ENCODE measurements around the gene CTNNA2. TPM values are rescaled to one million over a fixed set of nuclear protein-coding genes. Genes with fewer than 3 reads are reported as not detected.

Gene CTNNA2
- total RNA-seq, 1 experiment from 2014 or later, result 0.41 TPM

DNA sequence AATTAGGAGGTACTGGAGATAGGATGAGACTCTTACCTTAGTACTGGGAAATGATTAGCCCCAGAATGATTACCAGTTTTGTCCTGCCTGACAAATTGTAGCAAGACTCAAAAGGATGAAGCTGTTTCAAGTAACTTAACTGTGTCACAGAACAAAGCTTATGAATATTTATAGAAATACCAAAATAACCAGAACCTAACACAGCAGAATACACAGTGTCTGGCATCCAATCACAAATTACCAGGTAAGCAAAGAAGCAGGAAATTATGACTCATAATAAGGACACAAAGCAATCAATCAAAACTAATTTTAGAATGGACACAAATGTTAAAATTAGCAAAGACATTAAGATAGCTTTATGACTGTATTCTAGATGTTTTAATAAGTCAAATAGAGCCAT lies 91.9 kb downstream of the CTNNA2 start:
- in situ Hi-C loops (cut with HindIII; ENCODE audit: low sequenced_read_pairs), result no loop called here
- no peak for DNase-seq (ENCODE audit: low spot score)

DNA sequence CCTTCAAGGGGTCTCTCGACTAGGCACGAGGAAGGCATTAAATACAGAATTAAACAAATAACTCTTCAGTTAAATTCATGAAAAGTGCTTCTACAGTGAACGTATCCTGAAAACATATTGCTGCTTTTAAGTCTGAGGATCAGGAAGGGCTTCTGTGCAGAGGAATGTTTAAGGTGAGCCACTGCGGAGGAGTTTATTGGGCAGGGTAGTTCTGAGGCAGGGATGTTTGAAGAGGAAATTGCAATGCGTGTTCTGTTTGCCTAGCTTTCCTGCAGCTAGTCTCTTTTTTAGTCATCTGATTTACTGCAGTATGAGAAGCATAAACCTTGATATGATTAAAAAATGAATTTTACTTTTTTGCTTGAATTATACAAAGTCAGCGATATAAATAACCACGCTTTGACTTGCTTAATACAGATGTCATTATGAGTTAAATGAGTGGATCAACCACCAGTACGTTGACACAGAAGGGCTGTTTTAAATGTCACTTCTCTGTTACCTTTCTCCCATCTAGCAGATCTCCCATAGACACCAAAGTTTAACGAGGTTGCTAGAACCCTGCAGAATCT lies 98.7 kb downstream of the CTNNA2 start:
- DNase-seq (ENCODE audit: low spot score), result no peak
- in situ Hi-C loops (cut with HindIII; ENCODE audit: low sequenced_read_pairs), result no loop called here

DNA sequence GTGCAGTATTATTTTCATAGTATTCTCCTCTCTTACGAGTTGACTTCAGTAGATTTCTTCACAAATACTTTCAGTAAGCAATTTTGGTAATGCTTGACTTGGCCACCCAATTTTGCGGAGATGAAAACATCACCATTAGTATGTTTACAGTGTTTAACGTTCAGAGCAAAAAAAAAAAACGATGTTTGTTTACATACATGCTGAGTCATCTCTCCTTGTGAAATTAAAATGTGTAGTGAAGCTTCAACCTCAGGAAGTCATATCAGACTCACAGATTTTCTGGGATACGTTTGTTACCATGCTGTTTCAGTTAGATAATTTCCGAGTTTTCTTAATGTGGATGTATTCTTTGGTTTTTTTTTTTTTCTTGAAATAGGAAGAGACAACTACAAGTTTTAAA lies 100.1 kb downstream of the CTNNA2 start:
- in situ Hi-C loops (cut with HindIII; ENCODE audit: low sequenced_read_pairs), result no loop called here
- DNase-seq (ENCODE audit: low spot score), result no peak

DNA sequence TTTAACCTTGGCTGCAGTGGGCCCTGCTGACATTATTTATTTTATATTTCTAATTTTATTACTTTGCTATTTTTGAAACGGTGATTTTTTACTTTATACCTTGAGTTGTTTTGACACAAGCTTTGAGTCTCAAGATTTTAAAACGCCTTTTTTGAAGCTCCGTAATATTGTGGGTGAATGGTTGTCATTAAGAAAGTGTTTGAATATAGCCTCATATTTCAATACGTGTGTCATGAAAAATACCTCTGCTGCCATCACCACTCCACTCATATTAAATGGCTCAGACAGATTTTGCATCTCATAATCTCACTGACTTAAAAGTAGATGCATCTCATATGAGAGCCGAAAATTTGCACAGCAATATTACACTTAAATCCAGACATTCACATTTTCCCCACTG lies 106.6 kb downstream of the CTNNA2 start:
- no peak for DNase-seq (ENCODE audit: low spot score)
- in situ Hi-C loops (cut with HindIII; ENCODE audit: low sequenced_read_pairs), result no loop called here

DNA sequence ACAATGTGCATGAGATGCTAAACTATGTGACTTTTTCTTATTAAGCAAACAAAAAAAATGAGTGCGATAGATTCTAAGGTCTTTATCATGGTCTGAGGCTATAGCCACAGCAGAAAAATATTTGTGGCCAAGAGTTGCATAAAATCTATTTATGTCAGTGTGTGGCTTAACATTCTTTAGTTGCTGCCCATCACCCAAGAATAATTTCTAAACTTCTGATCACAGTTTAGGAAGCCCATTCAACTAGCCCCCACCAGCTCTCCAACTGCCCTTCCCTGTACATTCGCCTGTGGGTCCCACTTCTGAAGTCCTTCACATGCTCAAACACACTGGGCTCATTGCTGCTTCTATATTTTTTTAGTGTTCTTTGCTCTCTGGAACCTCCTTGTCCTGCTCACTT lies 107.1 kb downstream of the CTNNA2 start:
- in situ Hi-C loops (cut with HindIII; ENCODE audit: low sequenced_read_pairs), result no loop called here
- DNase-seq (ENCODE audit: low spot score), result no peak

DNA sequence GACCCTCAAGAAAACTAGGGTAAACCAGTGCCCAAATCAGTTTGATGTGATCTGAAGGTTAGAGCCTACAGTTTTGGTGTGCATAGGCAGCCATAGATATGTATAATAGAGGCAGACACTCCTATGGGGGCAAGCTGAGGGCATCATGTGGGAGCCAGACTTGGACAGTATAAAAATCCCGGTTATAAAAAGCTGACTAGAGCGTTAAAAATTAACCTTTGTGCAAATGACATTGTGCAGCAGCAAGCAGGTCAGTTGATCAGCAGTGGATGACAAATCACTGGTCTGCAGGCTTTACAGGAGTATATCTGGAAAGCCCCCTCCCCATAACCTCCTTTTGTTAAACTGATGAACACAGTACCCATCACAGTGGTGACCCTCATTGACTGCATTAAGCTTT lies 107.8 kb downstream of the CTNNA2 start:
- in situ Hi-C loops (cut with HindIII; ENCODE audit: low sequenced_read_pairs), result no loop called here
- no peak for DNase-seq (ENCODE audit: low spot score)

DNA sequence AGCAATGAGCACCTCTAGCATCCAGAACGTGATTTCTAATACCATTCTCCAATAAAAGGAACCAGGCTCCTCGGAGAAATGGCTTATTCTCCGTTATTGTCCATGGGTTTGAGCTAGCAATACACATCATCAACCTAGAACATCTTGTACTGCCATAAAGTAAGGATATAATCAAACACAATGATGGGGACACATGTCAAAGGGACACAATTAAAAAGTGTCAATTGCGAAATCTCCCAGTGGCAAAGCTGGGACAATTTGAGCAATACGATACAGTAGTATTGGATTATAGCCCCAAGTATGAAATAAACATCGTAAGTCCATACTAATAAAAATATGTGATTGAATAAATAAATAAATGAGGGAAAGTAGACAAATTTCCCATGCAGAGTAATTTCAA lies 108.4 kb downstream of the CTNNA2 start:
- in situ Hi-C loops (cut with HindIII; ENCODE audit: low sequenced_read_pairs), result no loop called here

DNA sequence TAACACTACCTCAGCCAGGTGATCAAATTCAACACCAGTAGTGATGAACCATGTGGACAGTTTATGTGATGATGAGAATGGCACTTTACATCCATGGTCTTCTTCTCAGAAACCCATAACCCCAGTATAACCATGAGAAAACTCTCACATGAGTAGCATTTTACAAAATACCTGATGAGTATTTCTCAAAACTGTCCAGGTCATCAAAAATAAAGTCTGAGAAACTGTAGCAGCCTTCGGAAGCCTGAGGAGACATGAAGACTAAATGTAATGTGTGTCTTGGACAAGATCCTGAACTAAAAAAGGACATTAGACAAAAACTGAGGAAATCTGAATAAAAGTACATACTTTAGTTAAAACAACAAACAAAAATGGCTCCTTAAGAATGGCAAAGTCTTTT lies 108.9 kb downstream of the CTNNA2 start:
- in situ Hi-C loops (cut with HindIII; ENCODE audit: low sequenced_read_pairs), result no loop called here
- no peak for DNase-seq (ENCODE audit: low spot score)

More for the DNA sequence above, 108.4 kb downstream of the CTNNA2 start:
- no peak for DNase-seq (ENCODE audit: low spot score)

DNA sequence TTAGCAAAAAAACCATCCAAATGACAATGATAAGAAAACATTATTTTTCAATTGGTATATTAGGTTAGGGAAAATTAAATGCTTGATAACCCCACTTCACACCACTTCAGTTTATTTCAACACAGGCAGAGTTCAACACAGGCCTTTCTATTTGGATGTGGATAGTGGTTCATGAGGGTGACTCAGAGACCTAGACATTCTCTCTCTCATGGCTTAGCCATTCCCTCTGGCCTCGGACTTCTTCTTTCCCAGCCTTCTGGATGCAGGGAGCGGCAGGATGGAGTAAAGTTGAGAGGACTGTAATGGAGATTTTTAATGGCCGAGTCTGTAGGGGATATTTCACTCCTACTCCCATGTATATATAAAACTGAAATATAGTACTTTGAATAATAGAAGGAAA lies 109.7 kb downstream of the CTNNA2 start:
- in situ Hi-C loops (cut with HindIII; ENCODE audit: low sequenced_read_pairs), result no loop called here
- DNase-seq (ENCODE audit: low spot score), result no peak

DNA sequence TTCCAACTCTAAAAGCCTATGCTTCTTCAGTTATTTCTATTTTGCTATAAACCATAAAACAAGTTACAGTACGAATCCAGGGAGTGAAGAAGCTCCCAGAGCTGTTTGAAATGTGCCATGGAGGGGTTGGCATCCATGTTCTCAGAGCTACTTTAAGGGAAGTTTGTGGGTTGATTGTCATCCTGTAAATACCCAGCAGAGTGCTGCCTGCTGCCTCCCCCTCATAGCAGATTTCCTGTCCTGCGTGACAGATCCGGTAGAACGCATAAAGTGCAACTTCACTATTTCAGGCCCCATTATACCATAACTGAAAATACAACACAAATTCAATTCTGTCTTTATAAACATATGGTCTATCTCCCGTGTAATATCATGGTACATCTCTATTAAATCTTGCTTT lies 114.4 kb downstream of the CTNNA2 start:
- in situ Hi-C loops (cut with HindIII; ENCODE audit: low sequenced_read_pairs), result no loop called here

DNA sequence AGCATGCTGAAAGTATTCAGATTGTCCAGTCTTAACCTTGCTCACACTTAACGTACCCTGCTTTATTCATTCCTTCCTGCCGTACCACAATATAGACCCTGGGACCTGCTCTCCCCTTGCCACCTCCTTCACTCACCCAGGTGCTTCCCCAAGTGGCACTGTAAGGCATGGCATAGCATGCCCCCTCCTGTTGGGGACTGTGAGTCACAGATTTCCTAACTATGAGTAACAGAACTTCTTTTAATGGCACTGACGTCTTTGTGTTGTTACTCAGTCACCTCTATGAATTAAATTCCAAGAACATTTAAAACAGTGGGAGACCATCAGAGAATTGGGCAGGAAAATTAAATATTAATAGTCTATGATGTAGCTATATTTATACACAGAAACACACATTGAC lies 117.2 kb downstream of the CTNNA2 start:
- DNase-seq (ENCODE audit: low spot score), result no peak
- in situ Hi-C loops (cut with HindIII; ENCODE audit: low sequenced_read_pairs), result no loop called here

More for the DNA sequence above, 114.4 kb downstream of the CTNNA2 start:
- no peak for DNase-seq (ENCODE audit: low spot score)

DNA sequence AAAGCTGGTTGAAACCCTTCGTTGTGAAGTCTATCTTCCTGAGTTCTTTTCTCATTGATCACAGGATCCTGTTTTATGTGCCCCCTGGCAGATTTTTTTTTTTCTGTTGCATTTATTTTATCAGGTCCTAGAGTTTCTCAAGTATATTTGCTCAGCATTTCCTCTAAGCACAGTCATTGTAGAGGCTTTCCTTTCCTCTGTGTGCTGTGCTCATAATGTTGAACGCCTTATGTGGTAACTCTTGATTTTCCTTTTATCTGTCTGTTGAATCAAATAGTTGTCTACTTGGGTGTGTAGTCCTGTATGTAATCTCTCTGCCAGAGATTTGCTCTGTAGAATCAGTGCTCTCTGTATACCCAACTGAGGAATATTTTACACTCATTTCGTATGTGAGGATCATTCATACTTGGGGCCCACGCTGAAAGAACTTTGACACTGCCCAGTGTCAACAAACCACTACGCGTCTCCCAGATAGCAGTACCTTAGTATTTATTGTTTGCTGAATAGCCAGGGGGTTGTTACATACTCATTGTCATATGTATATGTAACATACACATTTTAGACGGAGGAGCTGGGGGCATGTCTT lies 118.2 kb downstream of the CTNNA2 start:
- no peak for DNase-seq (ENCODE audit: low spot score)
- in situ Hi-C loops (cut with HindIII; ENCODE audit: low sequenced_read_pairs), result no loop called here

DNA sequence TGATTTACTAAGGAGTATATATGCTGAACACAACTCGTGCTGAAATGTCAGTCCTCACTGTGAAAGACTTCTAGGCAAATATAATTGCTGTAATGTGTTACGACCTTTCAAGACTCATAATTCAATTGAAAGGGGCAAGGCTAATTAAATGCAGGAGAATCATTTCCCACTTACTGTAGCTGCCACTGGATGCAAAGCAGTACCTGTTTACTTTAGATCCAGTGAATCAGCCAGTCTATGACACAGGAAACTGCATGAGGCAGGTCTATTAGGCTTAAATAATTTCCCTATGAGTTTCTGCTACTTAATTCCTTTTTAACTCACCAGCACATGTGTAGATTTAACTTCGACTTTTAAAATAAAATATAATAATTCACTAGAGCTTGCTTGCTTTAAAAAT lies 125.6 kb downstream of the CTNNA2 start:
- no peak for DNase-seq (ENCODE audit: low spot score)
- in situ Hi-C loops (cut with HindIII; ENCODE audit: low sequenced_read_pairs), result no loop called here

DNA sequence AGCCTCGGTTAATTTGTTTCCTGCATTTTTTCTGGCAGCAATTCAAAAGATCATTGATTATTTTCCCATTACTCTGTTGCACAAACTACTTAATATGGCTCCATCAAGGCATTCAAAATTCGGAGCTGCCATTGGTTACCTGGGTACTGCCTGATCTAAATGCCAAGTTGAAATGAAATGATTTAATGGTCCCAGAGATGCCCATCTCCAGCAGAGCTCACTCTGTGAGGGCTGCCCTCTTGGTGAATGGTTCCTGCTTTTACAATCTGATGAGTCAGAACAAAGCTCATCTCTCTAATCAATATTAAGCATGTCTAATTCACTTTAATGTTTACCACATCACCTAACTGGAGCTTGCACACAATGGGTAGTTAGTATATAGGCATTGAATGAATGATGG lies 126.1 kb downstream of the CTNNA2 start:
- in situ Hi-C loops (cut with HindIII; ENCODE audit: low sequenced_read_pairs), result no loop called here
- DNase-seq (ENCODE audit: low spot score), result no peak

DNA sequence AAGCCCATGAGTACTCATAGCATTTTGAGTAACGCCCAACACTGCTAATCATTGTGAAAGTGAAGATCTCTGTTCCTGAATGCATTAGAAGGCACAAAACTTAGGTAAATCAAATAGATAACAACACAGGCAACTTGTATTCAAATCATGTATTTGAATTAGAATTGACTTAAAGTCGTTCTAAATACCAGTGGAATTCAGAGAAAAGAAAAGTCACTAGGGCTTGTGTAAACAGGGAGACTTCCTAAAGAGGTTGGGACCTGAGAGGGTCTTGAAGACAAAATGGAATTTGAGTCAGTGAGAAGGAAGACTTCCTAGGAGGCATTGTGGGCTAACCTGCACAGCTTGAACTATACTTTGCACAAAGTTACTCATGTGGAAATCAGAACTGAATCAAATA lies 127.2 kb downstream of the CTNNA2 start:
- no peak for DNase-seq (ENCODE audit: low spot score)
- in situ Hi-C loops (cut with HindIII; ENCODE audit: low sequenced_read_pairs), result no loop called here

DNA sequence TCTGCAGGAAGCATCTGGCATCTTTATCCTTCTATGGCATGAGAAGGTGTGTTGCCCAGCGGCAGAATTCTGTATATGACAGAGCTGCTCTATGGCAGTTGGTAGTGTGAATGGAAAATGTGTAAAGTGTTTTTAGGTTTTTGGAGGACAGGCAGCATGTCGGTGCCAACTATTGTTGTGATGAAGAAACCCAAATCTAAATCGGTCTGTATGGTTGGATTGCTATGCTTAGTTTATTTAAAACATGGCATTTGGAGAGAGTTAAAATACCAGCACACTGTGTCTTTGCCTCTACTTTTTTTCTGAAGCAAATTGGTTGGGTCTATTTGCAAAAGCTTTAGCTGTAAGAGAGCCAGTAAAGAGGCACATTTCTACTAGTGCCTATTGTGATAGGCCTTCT lies 136.7 kb downstream of the CTNNA2 start:
- in situ Hi-C loops (cut with HindIII; ENCODE audit: low sequenced_read_pairs), result no loop called here
- DNase-seq (ENCODE audit: low spot score), result no peak

DNA sequence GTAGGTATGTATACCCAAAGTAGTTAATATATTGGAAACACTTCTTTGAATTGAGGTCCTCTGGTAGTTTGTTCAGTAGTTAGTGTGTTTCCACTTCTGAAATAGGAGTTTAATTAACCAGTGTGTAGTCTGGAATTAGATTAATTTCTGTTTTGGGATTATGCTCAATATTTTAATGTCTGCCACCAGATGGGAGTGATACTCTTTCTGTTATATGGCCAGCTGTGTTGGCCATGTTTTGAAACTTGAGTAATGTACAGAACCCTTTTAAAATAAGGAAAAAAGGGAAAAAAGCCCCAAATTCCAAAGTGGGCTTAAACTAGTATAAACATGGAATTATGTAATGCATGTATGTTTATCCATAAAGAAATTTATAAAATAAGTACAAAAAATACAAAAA lies 147.7 kb downstream of the CTNNA2 start:
- in situ Hi-C loops (cut with HindIII; ENCODE audit: low sequenced_read_pairs), result no loop called here
- DNase-seq (ENCODE audit: low spot score), result no peak

DNA sequence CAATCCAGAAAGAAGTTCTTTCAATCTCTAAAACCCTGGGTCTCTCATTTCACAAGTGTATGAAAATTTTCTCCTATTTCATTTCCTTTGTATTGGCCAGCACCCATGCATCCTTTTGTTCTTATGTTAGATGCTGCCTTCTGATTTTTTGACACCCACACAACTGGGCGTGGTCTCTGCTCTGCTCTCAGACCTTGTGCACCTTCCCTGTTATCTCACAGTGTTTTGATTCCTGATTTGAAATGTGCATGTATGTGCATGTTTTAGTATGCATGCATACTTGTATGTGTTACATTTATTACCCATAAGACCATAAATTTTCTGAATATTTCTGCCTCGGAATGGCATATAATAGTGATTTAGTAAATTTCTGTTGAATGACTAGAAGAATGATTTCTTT lies 152.2 kb downstream of the CTNNA2 start:
- in situ Hi-C loops (cut with HindIII; ENCODE audit: low sequenced_read_pairs), result no loop called here
- no peak for DNase-seq (ENCODE audit: low spot score)

DNA sequence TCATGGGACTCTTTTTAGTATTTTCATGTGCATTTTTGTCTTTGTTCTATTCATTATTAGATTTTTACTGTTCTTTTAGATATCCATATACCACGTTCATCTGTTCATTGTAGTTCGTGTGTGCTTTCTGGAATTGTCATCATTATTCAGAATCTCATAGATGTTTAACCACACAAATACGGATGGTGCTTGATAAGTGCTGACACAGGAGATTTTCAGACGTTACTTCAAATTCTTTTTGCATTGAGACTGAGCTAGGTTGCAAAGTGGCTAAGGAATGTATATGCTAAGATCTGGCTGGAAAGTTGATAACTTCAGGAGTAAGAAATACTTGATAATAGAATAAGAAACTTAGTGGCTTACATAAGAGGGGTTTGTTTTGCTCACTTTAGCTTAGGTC lies 153.6 kb downstream of the CTNNA2 start:
- no peak for DNase-seq (ENCODE audit: low spot score)
- in situ Hi-C loops (cut with HindIII; ENCODE audit: low sequenced_read_pairs), result no loop called here

DNA sequence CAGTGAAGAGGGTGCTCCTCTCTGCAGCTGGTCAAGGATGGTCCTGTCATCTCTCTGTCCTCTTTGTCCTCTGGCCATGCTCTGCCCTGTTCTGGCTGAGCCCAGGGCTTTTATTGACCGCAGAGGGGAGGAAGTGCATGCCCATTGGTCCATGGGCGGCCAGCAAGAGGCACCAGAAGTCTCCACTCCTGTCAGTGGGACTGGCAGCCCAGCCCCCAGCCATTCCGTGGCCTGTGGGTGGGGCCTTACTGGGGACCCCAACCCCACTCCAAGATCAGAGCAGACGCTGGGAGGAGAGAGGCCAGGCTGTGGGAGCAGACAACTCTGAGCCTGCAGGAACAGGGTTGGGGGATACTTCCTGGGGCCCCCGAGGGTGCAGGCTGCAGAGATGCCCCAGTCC lies 156.9 kb downstream of the CTNNA2 start:
- no peak for DNase-seq (ENCODE audit: low spot score)
- in situ Hi-C loops (cut with HindIII; ENCODE audit: low sequenced_read_pairs), result no loop called here

DNA sequence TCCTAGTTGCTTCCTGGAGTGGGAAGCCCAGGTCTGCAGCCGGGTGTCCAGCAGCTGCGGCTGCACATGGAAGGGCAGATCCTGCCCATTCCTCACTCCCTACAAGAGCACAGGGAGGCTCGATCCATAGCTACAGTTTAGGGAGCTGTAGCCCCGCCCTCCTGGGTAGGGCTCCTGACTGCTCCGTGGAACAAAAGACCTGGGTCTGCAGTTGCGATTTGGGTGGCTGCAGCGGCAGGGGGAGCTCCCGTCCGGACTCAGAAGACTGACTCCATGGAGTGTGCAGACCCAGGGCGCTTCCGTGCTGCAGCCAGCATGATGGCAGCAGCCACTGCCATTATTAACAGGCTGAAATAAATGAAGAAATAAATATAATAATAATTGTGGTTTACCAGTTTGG lies 157.3 kb downstream of the CTNNA2 start:
- in situ Hi-C loops (cut with HindIII; ENCODE audit: low sequenced_read_pairs), result no loop called here
- DNase-seq (ENCODE audit: low spot score), result no peak

DNA sequence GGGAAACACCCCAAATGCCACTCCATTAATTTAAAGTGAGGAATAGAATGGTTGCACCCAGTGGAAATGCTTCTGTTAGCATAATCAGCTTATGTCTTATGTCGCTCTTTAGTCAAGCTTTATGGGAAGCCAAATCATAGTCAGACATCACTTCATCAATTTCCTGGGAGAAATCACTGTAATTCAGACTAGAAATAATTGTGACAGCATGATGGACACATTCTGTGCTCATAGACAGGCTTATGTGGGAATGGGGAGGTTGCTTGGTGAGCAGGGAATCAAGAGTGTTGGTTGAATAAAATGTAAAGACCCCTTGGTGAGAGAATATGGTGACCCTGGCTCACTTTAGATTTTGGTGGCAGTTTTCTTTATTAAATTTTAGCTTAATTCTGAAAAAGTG lies 174.0 kb downstream of the CTNNA2 start:
- in situ Hi-C loops (cut with HindIII; ENCODE audit: low sequenced_read_pairs), result no loop called here
- DNase-seq (ENCODE audit: low spot score), result no peak
